Naive thymus-derived CD4-positive, alpha-beta T cell (primary cell): ENCODE results near the gene PRCD. TPM values are rescaled to one million over a fixed set of nuclear protein-coding genes. Genes with fewer than 3 reads are reported as not detected.
A peak's percentile ranks its signal among the peaks of the same experiment; 100 is the strongest.
"Not testable (repeated sequence)": the region's sequence is repeated elsewhere in the genome, so short reads cannot be mapped to it uniquely, and the experiment has no call there.

Experiments
- ATAC-seq: fragments of 150-1000 bp; cut with Tn5 transposase; 2 replicates; pipeline ENCODE4 v1.10.0; 2021; ENCODE audit warnings: mild to moderate bottlenecking, moderate library complexity
- CTCF ChIA-PET: fragments of 350-600 bp; sonication (Branson Sonifier 250); formaldehyde crosslinking; loops from one replicate; lab custom pipeline; 2021; ENCODE audit warnings: antibody characterized with exemption; lab: Charles Lee
- POLR2A ChIA-PET: fragments of 350-600 bp; sonication (Branson Sonifier 250); formaldehyde crosslinking; loops from one replicate; lab custom pipeline; 2021; ENCODE audit warnings: antibody characterized with exemption, inconsistent platforms; lab: Charles Lee
- DNase-seq, 9 donors: peaks; one replicate each; pipeline versions ENCODE4 v3.0.0 to v3.0.0-alpha.2; 2020 to 2022; ENCODE audit warnings: mixed read lengths in 1 of 9
- H3K27ac ChIP-seq: one replicate; pipeline ENCODE4 v1.7.0; 2013; ENCODE audit warnings: mild to moderate bottlenecking, low read depth, low read length, moderate library complexity
- H3K27me3 ChIP-seq, 2 donors: one replicate each; pipeline ENCODE4 v1.7.0; 2013; ENCODE audit warnings: low read length in 2 of 2, mild to moderate bottlenecking in 2 of 2, moderate library complexity in 2 of 2; ENCODE audit not compliant: control insufficient read depth in 2 of 2, insufficient read depth in 2 of 2
- H3K36me3 ChIP-seq, 3 experiments: 1 replicate in 2 of 3; 2 replicates in 1 of 3; pipeline ENCODE4 v1.7.0; 2013; ENCODE audit warnings: low read length in 3 of 3, mild to moderate bottlenecking in 3 of 3, moderate library complexity in 1 of 3; ENCODE audit not compliant: insufficient read depth in 3 of 3, control insufficient read depth in 2 of 3
- H3K4me1 ChIP-seq, 2 donors: one replicate each; pipeline ENCODE4 v1.7.0; 2013; ENCODE audit warnings: low read length in 2 of 2, mild to moderate bottlenecking in 2 of 2, moderate library complexity in 1 of 2; ENCODE audit not compliant: control insufficient read depth in 2 of 2, insufficient read depth in 2 of 2
- H3K4me3 ChIP-seq: 2 replicates; pipeline ENCODE4 v1.7.0; 2013; ENCODE audit warnings: mild to moderate bottlenecking, low read length
- H3K9me3 ChIP-seq, 3 experiments: 1 replicate in 2 of 3; 2 replicates in 1 of 3; pipeline ENCODE4 v1.7.0; 2013; ENCODE audit warnings: low read length in 3 of 3; ENCODE audit not compliant: control insufficient read depth in 2 of 3
- H3K27ac Mint-ChIP-seq, 9 donors: one replicate each; pipeline ENCODE4 v1.8.0; 2020 to 2022; ENCODE audit warnings: mixed read lengths in 9 of 9, mild to moderate bottlenecking in 8 of 9, moderate library complexity in 5 of 9, inconsistent platforms in 2 of 9
- H3K27me3 Mint-ChIP-seq, 5 donors: one replicate each; pipeline ENCODE4 v1.8.0; 2021 to 2022; ENCODE audit warnings: mixed read lengths in 5 of 5, mild to moderate bottlenecking in 1 of 5
- H3K36me3 Mint-ChIP-seq, 5 donors: one replicate each; pipeline ENCODE4 v1.8.0; 2020 to 2022; ENCODE audit warnings: mixed read lengths in 5 of 5, mild to moderate bottlenecking in 3 of 5, inconsistent platforms in 1 of 5
- H3K4me1 Mint-ChIP-seq, 7 donors: one replicate each; pipeline ENCODE4 v1.8.0; 2020 to 2022; ENCODE audit warnings: mixed read lengths in 7 of 7, mild to moderate bottlenecking in 3 of 7, inconsistent platforms in 1 of 7
- H3K4me3 Mint-ChIP-seq, 10 donors: one replicate each; pipeline ENCODE4 v1.8.0; 2020 to 2022; ENCODE audit warnings: mild to moderate bottlenecking in 10 of 10, mixed read lengths in 10 of 10, moderate library complexity in 6 of 10, inconsistent platforms in 2 of 10
- H3K9me3 Mint-ChIP-seq, 11 donors: one replicate each; pipeline ENCODE4 v1.8.0; 2020 to 2022; ENCODE audit warnings: mixed read lengths in 11 of 11, mild to moderate bottlenecking in 4 of 11, inconsistent platforms in 1 of 11, moderate library complexity in 1 of 11
- intact Hi-C, 2 donors: fragments of 100-400 bp; cut with micrococcal nuclease; formaldehyde crosslinking; loops; one replicate each; pipeline ENCODE4 v1.15.1; 2023
- polyA plus RNA-seq, 2 donors: library from polyadenylated mRNA; unstranded; fragments of 300-500 nt; fragmentation: Illumina TruSeq; gene quantifications; one replicate each; pipeline ENCODE4 v1.2.3, GENCODE V29; 2021
- total RNA-seq, 6 experiments: library from RNA in 5 of 6; stranded (reverse) in 5 of 6; gene quantifications; 1 replicate in 5 of 6; 2 replicates in 1 of 6; pipeline ENCODE4 v1.2.3 and lab custom pipeline; 2021 to 2026

PRCD gene
- total and polyA plus RNA-seq, 7 experiments from 2014 or later, result 1.3 TPM; not detected in 6

GRCh38 chr17:76511668-76512365 is 28.0 kb upstream of the PRCD start:
- H3K4me1 Mint-ChIP-seq, result peaks cover 25 to 60% (median 30%) of the 10 kb centered on the region in 7 donors
- intact Hi-C loops, result no loop called here
- H3K4me3 Mint-ChIP-seq, result peak overlapping the region in 1 of 10 donors; percentile 73
- Histone ChIP-seq H3K27me3 (no peaks in the 10 kb centered on the region), H3K36me3 (no peaks in the 10 kb centered on the region), H3K4me3 (no peak overlapping the region), H3K4me1 (peaks cover 25 to 46% of the 10 kb centered on the region in 2 donors), H3K27ac (no peak overlapping the region), H3K9me3 (no peaks in the 10 kb centered on the region)
- H3K27me3 Mint-ChIP-seq, result peaks cover 0 to 17% (median 0%) of the 10 kb centered on the region in 5 donors
- ATAC-seq (no peak), DNase-seq (no peak)
- peaks cover 0 to 4% (median 0%) of the 10 kb centered on the region in 11 donors for H3K9me3 Mint-ChIP-seq
- ChIA-PET CTCF (interaction anchor here (0.7 to 1.8 kb wide), 4 partner anchors 9 to 113 kb away, joined by 3 to 5 read pairs (median 4); partner anchors contain the start of gene AANAT), POLR2A (interaction anchor here (0.6 to 3.8 kb wide), 4 partner anchors 10 to 187 kb away, joined by 3 to 21 read pairs (median 6); partner anchors contain the start of gene RHBDF2)
- peaks cover 0 to 7% (median 0%) of the 10 kb centered on the region in 5 donors for H3K36me3 Mint-ChIP-seq
- H3K27ac Mint-ChIP-seq, result peak overlapping the region in 7 of 9 donors; percentile 54 to 100 (median 84)

- POLR2A ChIA-PET, result interaction anchor here (0.6 to 3.8 kb wide), 6 partner anchors 11 to 188 kb away, joined by 3 to 21 read pairs (median 3); partner anchors contain the start of gene RHBDF2
- H3K27me3 Mint-ChIP-seq, result peaks cover 0 to 16% (median 0%) of the 10 kb centered on the region in 5 donors
- DNase-seq (no peak), ATAC-seq (no peak)
- peak overlapping the region; percentile 84 to 100 (median 96) for H3K27ac Mint-ChIP-seq
- peaks cover 0 to 4% (median 0%) of the 10 kb centered on the region in 11 donors for H3K9me3 Mint-ChIP-seq
- Histone ChIP-seq H3K4me1 (peaks cover 32 to 51% of the 10 kb centered on the region in 2 donors), H3K36me3 (no peaks in the 10 kb centered on the region), H3K4me3 (no peak overlapping the region), H3K9me3 (no peaks in the 10 kb centered on the region), H3K27ac (peak overlapping the region; percentile 28), H3K27me3 (no peaks in the 10 kb centered on the region)
- intact Hi-C loops, result no loop called here
- H3K4me3 Mint-ChIP-seq, result peak overlapping the region in 3 of 10 donors; percentile 5 to 51 (median 39)
- CTCF ChIA-PET, result interaction anchor here (0.7 to 1.8 kb wide), 4 partner anchors 10 to 114 kb away, joined by 3 to 5 read pairs (median 4); partner anchors contain the start of gene AANAT
- H3K36me3 Mint-ChIP-seq, result peaks cover 0 to 7% (median 0%) of the 10 kb centered on the region in 5 donors
- peaks cover 25 to 55% (median 30%) of the 10 kb centered on the region in 7 donors for H3K4me1 Mint-ChIP-seq
These were observed 27.2 kb upstream of the PRCD start for GRCh38 chr17:76512366-76513305.

DNA sequence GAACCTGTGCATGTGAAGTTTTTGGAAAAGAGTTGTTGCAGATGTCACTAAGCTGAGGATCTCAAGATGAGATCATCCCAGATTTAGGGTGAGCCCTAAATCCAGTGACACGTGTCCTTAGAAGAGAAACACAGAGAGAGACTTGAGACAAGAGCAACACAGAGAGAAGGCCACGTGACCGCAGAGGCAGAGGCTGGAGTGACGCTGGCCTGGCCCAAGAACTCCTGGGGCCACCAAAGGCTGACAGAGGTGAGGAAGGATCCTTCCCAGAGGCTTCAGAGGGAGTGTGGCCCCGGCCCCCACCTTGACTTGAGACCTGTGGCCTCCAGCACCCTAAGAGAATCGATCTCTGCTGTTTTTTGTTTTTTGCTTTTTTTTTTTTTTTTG is 26.5 kb upstream of the PRCD start:
- no peak for DNase-seq
- Histone ChIP-seq H3K27ac (peak overlapping the region; percentile 28), H3K36me3 (no peaks in the 10 kb centered on the region), H3K9me3 (no peaks in the 10 kb centered on the region), H3K4me1 (peaks cover 36 to 57% of the 10 kb centered on the region in 2 donors), H3K4me3 (no peak overlapping the region), H3K27me3 (no peaks in the 10 kb centered on the region)
- no peak for ATAC-seq
- H3K27ac Mint-ChIP-seq, result peak overlapping the region; percentile 84 to 100 (median 96)
- peaks cover 0 to 7% (median 0%) of the 10 kb centered on the region in 5 donors for H3K36me3 Mint-ChIP-seq
- peaks cover 25 to 59% (median 35%) of the 10 kb centered on the region in 7 donors for H3K4me1 Mint-ChIP-seq
- peaks cover 0 to 10% (median 0%) of the 10 kb centered on the region in 5 donors for H3K27me3 Mint-ChIP-seq
- ChIA-PET CTCF (interaction anchor here (0.6 to 2.5 kb wide), 3 partner anchors 10 to 269 kb away, joined by 4 to 10 read pairs (median 7); no protein-coding TSS in a partner anchor), POLR2A (interaction anchor here (0.6 to 3.8 kb wide), 6 partner anchors 11 to 1735 kb away, joined by 3 to 21 read pairs (median 3); partner anchors contain the start of gene RHBDF2)
- intact Hi-C loops, result no loop called here
- H3K4me3 Mint-ChIP-seq, result peak overlapping the region in 4 of 10 donors; percentile 5 to 51 (median 12)
- H3K9me3 Mint-ChIP-seq, result peaks cover 0 to 3% (median 0%) of the 10 kb centered on the region in 11 donors

DNA sequence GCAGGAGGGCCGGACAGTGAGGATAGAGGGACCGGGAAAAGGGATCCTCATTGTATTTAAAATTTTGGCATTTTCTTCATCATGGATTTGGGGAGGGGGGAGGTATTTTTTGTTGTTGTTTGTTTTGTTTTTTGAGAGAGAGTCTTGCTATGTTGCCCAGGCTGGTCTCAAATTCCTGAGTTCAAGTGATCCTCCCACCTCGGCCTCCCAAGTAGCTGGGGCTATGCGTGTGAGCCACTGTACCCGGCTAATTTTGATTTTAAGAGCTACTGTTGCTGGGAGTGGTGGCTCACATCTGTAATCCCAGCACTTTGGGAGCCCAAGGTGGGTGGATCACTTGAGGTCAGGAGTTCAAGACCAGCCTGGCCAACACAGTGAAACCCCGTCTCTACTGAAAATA is 25.5 kb upstream of the PRCD start:
- peaks cover 25 to 65% (median 37%) of the 10 kb centered on the region in 7 donors for H3K4me1 Mint-ChIP-seq
- Histone ChIP-seq H3K27ac (peak overlapping the region; percentile 96), H3K4me1 (peaks cover 36 to 58% of the 10 kb centered on the region in 2 donors)
- ChIA-PET CTCF (interaction anchor here (0.6 to 2.5 kb wide), 4 partner anchors 9 to 547 kb away, joined by 3 to 10 read pairs (median 8); partner anchors contain the start of gene RHBDF2), POLR2A (interaction anchor here (0.7 to 2.9 kb wide), 11 partner anchors 8 to 221 kb away, joined by 3 to 18 read pairs (median 4); partner anchors contain the start of gene RHBDF2)
- H3K9me3 ChIP-seq, DNase-seq, ATAC-seq, intact Hi-C loops, H3K27me3 ChIP-seq, H3K27me3 Mint-ChIP-seq, H3K36me3 ChIP-seq, H3K9me3 Mint-ChIP-seq, H3K36me3 Mint-ChIP-seq, H3K4me3 ChIP-seq: not testable (repeated sequence)
- peak overlapping the region in 7 of 10 donors; percentile 28 to 85 (median 56) for H3K4me3 Mint-ChIP-seq
- H3K27ac Mint-ChIP-seq, result peak overlapping the region; percentile 95 to 100 (median 99)

- Histone ChIP-seq H3K4me1 (peaks cover 36 to 58% of the 10 kb centered on the region in 2 donors), H3K9me3 (no peaks in the 10 kb centered on the region), H3K36me3 (no peaks in the 10 kb centered on the region), H3K27ac (peak overlapping the region; percentile 96), H3K27me3 (no peaks in the 10 kb centered on the region), H3K4me3 (peak overlapping the region; percentile 12)
- ATAC-seq (peak; percentile 90), DNase-seq (peak; percentile 62 to 94 (median 90))
- CTCF ChIA-PET, result interaction anchor here (1.2 to 2.5 kb wide), 3 partner anchors 8 to 109 kb away, joined by 5 to 10 read pairs (median 6); no protein-coding TSS in a partner anchor
- Mint-ChIP-seq H3K27me3 (peaks cover 0 to 5% (median 0%) of the 10 kb centered on the region in 5 donors), H3K27ac (peak overlapping the region; percentile 95 to 100 (median 99)), H3K9me3 (peaks cover 0 to 5% (median 0%) of the 10 kb centered on the region in 11 donors), H3K36me3 (peaks cover 0 to 7% (median 0%) of the 10 kb centered on the region in 5 donors), H3K4me1 (peaks cover 25 to 67% (median 37%) of the 10 kb centered on the region in 7 donors), H3K4me3 (peak overlapping the region; percentile 75 to 89 (median 82))
- intact Hi-C loops, result loop anchor here (1.0 to 5.0 kb wide), 10 partner anchors 9 to 731 kb away; partner anchors contain the start of genes JMJD6 (in 1 of the 2), METTL23 (in 1 of the 2), MFSD11 (in 1 of the 2) and SRSF2 (in 1 of the 2)
- POLR2A ChIA-PET, result interaction anchor here (0.5 to 2.9 kb wide), 17 partner anchors 10 to 443 kb away, joined by 3 to 18 read pairs (median 4); partner anchors contain the start of genes PRCD, RHBDF2, SRP68 and UBE2O
These were observed 24.4 kb upstream of the PRCD start for GRCh38 chr17:76515274-76515949.
